ENCODE measurements around the gene CDR2L. TPM values are rescaled to one million over a fixed set of nuclear protein-coding genes. Genes with fewer than 3 reads are reported as not detected.
A peak's percentile ranks its signal among the peaks of the same experiment; 100 is the strongest.
"Not testable (repeated sequence)": the region's sequence is repeated elsewhere in the genome, so short reads cannot be mapped to it uniquely, and the experiment has no call there.

The CDR2L gene
- total and polyA plus RNA-seq, 4 donors: 8.5 to 19.0 (median 11.2) TPM

GRCh38 chr17:74979408-74980146 lies 7.9 kb upstream of the CDR2L start:
- no peak for DNase-seq
- no peak overlapping the region for H3K4me3 ChIP-seq
- no peak overlapping the region for H3K9ac ChIP-seq (ENCODE audit: insufficient read depth in 1 of 2, low read length in 2 of 2)
- H3K27ac ChIP-seq (ENCODE audit: low read depth in 1 of 2, low read length in 1 of 2): no peak overlapping the region
- peaks cover 0 to 9% (median 5%) of the 10 kb centered on the region in 5 donors for H3K4me1 ChIP-seq (ENCODE audit: control insufficient read depth in 5 of 5, insufficient read depth in 5 of 5, low read length in 5 of 5)
- no peak for ATAC-seq (ENCODE audit: insufficient read depth, low FRiP score)
- no peaks in the 10 kb centered on the region for H3K9me3 ChIP-seq (ENCODE audit: control insufficient read depth in 4 of 4, insufficient read depth in 3 of 4, low read length in 3 of 4)
- H3K36me3 ChIP-seq (ENCODE audit: control insufficient read depth in 4 of 4, insufficient read depth in 4 of 4, low read length in 4 of 4): no peaks in the 10 kb centered on the region
- TF ChIP-seq, protein P1, sequence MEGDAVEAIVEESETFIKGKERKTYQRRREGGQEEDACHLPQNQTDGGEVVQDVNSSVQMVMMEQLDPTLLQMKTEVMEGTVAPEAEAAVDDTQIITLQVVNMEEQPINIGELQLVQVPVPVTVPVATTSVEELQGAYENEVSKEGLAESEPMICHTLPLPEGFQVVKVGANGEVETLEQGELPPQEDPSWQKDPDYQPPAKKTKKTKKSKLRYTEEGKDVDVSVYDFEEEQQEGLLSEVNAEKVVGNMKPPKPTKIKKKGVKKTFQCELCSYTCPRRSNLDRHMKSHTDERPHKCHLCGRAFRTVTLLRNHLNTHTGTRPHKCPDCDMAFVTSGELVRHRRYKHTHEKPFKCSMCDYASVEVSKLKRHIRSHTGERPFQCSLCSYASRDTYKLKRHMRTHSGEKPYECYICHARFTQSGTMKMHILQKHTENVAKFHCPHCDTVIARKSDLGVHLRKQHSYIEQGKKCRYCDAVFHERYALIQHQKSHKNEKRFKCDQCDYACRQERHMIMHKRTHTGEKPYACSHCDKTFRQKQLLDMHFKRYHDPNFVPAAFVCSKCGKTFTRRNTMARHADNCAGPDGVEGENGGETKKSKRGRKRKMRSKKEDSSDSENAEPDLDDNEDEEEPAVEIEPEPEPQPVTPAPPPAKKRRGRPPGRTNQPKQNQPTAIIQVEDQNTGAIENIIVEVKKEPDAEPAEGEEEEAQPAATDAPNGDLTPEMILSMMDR (IDR thresholded peaks at IDR 0.05; ENCODE audit: control extremely low read depth, extremely low read depth): no peak
- peaks cover 0 to 3% (median 0%) of the 10 kb centered on the region in 3 donors for H3K27me3 ChIP-seq (ENCODE audit: control insufficient read depth in 3 of 3, insufficient read depth in 3 of 3, low read length in 2 of 3)
- WGBS, 2 donors: 83% methylated on average over 17 of the region's 17 CpGs

- Histone ChIP-seq H3K9ac (ENCODE audit: insufficient read depth in 1 of 2, low read length in 2 of 2) (peak overlapping the region; percentile 87 to 91), H3K27me3 (ENCODE audit: control insufficient read depth in 3 of 3, insufficient read depth in 3 of 3, low read length in 2 of 3) (no peaks in the 10 kb centered on the region), H3K27ac (ENCODE audit: low read depth in 1 of 2, low read length in 1 of 2) (peak overlapping the region; percentile 95 to 97), H3K4me1 (ENCODE audit: control insufficient read depth in 5 of 5, insufficient read depth in 5 of 5, low read length in 5 of 5) (peaks cover 0 to 9% (median 5%) of the 10 kb centered on the region in 5 donors), H3K36me3 (ENCODE audit: control insufficient read depth in 4 of 4, insufficient read depth in 4 of 4, low read length in 4 of 4) (no peaks in the 10 kb centered on the region), H3K4me3 (peak overlapping the region; percentile 57), H3K9me3 (ENCODE audit: control insufficient read depth in 4 of 4, insufficient read depth in 3 of 4, low read length in 3 of 4) (no peaks in the 10 kb centered on the region)
- ATAC-seq (ENCODE audit: insufficient read depth, low FRiP score): no peak
- TF ChIP-seq, protein P1 (IDR thresholded peaks at IDR 0.05; ENCODE audit: control extremely low read depth, extremely low read depth): no peak
- 57% methylated on average over 16 of the region's 16 CpGs for WGBS, 2 donors
- no peak for DNase-seq
Measured at GRCh38 chr17:74981318-74981978, 6.0 kb upstream of the CDR2L start.

DNA sequence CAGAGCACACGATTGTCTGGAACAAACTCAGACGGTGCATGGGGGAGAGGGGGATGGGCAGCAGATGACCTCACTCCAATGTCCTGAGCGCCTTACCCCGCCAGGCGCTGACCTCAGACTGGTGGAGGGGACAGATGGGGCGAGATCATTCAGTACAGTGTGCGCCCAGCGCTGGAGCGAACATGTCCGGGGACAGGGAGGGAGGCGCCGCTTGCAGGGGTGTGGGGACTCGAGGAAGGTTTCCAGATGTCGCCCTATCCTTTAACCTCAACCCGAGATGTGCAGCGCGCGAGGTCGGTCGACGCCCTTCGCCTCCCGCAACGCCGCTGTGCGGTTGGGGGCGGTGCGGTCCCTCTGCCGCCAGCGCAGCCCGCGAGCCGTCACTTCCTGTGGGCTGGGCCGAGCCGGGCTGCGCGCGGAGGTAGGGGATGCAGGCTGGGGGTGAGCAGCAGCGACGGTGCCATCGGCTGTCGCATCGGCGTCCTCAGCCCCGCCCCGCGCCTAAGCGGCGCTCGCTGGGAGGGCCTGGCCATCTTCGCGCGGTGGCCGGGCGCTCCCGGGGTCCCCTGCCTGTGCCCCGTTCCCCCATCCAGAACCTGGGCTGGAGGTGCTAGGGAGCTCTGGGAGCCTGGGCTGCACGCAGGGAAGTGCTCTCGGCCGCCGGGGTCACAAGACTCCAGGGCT lies 5.3 kb upstream of the CDR2L start:
- H3K4me1 ChIP-seq (ENCODE audit: control insufficient read depth in 5 of 5, insufficient read depth in 5 of 5, low read length in 5 of 5): peaks cover 0 to 12% (median 8%) of the 10 kb centered on the region in 5 donors
- H3K27me3 ChIP-seq (ENCODE audit: control insufficient read depth in 3 of 3, insufficient read depth in 3 of 3, low read length in 2 of 3): no peaks in the 10 kb centered on the region
- WGBS, 2 donors: 0 to 1% methylated on average over 51 to 61 of the region's 61 CpGs
- H3K9ac ChIP-seq (ENCODE audit: insufficient read depth in 1 of 2, low read length in 2 of 2): peak overlapping the region; percentile 87 to 91
- peak overlapping the region; percentile 95 to 97 for H3K27ac ChIP-seq (ENCODE audit: low read depth in 1 of 2, low read length in 1 of 2)
- H3K36me3 ChIP-seq (ENCODE audit: control insufficient read depth in 4 of 4, insufficient read depth in 4 of 4, low read length in 4 of 4): no peaks in the 10 kb centered on the region
- ATAC-seq (ENCODE audit: insufficient read depth, low FRiP score): peak; percentile 85
- no peaks in the 10 kb centered on the region for H3K9me3 ChIP-seq (ENCODE audit: control insufficient read depth in 4 of 4, insufficient read depth in 3 of 4, low read length in 3 of 4)
- peak; percentile 84 to 89 (median 88) for DNase-seq
- H3K4me3 ChIP-seq: peak overlapping the region; percentile 57
- TF ChIP-seq, protein P1 (IDR thresholded peaks at IDR 0.05; ENCODE audit: control extremely low read depth, extremely low read depth): no peak

DNA sequence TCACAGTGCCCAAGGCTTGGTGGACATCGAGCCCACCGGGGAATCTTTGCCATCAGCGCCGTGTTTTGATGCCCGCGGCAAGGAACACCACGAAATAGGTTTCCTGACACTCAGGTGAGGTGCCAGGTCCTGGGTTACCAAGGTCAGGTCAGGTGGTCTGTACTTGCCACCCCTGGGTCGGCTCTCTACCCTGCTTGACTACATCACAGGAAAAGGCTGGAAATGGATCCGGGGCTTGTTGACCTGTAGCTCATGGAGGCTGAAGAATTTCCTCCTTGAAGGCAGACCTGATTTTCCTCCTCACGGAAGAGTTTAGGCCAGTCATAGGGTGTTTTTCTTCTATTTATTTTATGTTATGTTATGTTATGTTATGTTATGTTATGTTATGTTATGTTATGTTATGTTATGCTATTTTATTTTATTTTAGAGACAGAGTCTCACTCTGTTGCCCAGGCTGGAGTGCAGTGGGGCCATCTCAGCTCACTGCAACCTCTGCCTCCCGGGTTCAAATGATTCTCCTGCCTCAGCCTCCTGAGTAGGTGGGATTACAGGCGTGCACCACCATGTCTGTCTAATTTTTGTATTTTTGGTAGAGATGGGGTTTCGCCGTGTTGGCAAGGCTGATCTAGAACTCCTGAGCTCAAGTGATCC lies 4.6 kb upstream of the CDR2L start:
- peak in 1 of 3 donors; percentile 36 for DNase-seq
- Histone ChIP-seq H3K4me3 (peak overlapping the region; percentile 57), H3K27ac (ENCODE audit: low read depth in 1 of 2, low read length in 1 of 2) (peak overlapping the region; percentile 95 to 97), H3K9ac (ENCODE audit: insufficient read depth in 1 of 2, low read length in 2 of 2) (peak overlapping the region; percentile 78 to 91), H3K4me1 (ENCODE audit: control insufficient read depth in 5 of 5, insufficient read depth in 5 of 5, low read length in 5 of 5) (peaks cover 0 to 13% (median 8%) of the 10 kb centered on the region in 5 donors)
- H3K36me3 ChIP-seq (ENCODE audit: control insufficient read depth in 4 of 4, insufficient read depth in 4 of 4, low read length in 4 of 4); ATAC-seq (ENCODE audit: insufficient read depth, low FRiP score); H3K27me3 ChIP-seq (ENCODE audit: control insufficient read depth in 3 of 3, insufficient read depth in 3 of 3, low read length in 2 of 3); H3K9me3 ChIP-seq (ENCODE audit: control insufficient read depth in 4 of 4, insufficient read depth in 3 of 4, low read length in 3 of 4): not testable (repeated sequence)
- 32% methylated on average over 14 of the region's 14 CpGs for WGBS, 2 donors

Measured in lung (tissue), 12 donors.